ENCODE results near the gene GMPS. TPM values are rescaled to one million over a fixed set of nuclear protein-coding genes. Genes with fewer than 3 reads are reported as not detected.

GMPS gene
- total and polyA plus RNA-seq, 2 of the 13 experiments (the other 11 are each of a cell fraction or from before 2014, with no cell fraction given), result 29.6 to 85.5 TPM

DNA sequence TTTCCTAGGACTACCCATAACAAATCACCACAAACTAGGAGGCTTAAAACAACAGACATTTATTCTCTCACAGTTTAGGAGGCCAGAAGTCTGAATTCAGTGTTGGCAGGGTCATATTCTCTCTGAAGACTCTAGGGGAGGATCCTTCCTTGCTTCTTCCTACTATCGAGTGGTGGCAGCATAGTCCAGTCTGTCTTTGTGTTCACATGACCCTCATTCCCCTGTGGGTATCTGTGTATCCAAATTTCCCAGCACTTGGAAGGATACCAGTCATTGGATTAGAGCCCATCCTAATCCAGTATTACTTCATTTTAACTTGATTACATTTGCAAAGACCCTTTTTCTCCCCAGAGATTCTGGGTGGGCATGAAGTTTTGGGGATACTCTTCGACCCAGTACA lies 63.8 kb downstream of the GMPS start (continued):
- no peak for TF ChIP-seq NONO (IDR thresholded peaks at IDR 0.05)
- TF ChIP-seq NONO (CRISPR knock-in tag; conservative IDR thresholded peaks at IDR 0.05), result no peak
- TF ChIP-seq ZNF788 (CRISPR knock-in tag; IDR thresholded peaks at IDR 0.05; ENCODE audit: borderline replicate concordance), result no peak
- TF ChIP-seq ZNF207 (IDR thresholded peaks at IDR 0.05; ENCODE audit: borderline replicate concordance), result no peak
- TF ChIP-seq, protein P1, sequence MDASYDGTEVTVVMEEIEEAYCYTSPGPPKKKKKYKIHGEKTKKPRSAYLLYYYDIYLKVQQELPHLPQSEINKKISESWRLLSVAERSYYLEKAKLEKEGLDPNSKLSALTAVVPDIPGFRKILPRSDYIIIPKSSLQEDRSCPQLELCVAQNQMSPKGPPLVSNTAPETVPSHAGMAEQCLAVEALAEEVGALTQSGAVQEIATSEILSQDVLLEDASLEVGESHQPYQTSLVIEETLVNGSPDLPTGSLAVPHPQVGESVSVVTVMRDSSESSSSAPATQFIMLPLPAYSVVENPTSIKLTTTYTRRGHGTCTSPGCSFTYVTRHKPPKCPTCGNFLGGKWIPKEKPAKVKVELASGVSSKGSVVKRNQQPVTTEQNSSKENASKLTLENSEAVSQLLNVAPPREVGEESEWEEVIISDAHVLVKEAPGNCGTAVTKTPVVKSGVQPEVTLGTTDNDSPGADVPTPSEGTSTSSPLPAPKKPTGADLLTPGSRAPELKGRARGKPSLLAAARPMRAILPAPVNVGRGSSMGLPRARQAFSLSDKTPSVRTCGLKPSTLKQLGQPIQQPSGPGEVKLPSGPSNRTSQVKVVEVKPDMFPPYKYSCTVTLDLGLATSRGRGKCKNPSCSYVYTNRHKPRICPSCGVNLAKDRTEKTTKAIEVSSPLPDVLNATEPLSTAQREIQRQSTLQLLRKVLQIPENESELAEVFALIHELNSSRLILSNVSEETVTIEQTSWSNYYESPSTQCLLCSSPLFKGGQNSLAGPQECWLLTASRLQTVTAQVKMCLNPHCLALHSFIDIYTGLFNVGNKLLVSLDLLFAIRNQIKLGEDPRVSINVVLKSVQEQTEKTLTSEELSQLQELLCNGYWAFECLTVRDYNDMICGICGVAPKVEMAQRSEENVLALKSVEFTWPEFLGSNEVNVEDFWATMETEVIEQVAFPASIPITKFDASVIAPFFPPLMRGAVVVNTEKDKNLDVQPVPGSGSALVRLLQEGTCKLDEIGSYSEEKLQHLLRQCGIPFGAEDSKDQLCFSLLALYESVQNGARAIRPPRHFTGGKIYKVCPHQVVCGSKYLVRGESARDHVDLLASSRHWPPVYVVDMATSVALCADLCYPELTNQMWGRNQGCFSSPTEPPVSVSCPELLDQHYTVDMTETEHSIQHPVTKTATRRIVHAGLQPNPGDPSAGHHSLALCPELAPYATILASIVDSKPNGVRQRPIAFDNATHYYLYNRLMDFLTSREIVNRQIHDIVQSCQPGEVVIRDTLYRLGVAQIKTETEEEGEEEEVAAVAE (CRISPR knock-in tag; IDR thresholded peaks at IDR 0.05; ENCODE audit: borderline replicate concordance), result no peak
- TF ChIP-seq MAFG (CRISPR knock-in tag; IDR thresholded peaks at IDR 0.05), result no peak
- TF ChIP-seq ZNF121 (CRISPR knock-in tag; IDR thresholded peaks at IDR 0.05), result no peak
- TF ChIP-seq, protein P2, sequence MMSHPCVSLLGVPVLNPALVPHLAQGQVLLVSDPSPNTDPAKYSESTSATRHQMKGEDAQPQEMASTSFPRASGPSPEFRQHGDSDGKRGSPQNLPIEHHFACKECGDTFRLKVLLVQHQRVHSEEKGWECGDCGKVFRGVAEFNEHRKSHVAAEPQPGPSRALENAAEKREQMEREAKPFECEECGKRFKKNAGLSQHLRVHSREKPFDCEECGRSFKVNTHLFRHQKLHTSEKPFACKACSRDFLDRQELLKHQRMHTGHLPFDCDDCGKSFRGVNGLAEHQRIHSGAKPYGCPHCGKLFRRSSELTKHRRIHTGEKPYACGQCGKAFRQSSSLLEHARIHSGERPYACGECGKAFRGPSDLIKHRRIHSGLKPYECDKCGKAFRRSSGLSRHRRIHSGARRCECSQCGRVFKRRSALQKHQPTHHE (CRISPR knock-in tag; IDR thresholded peaks at IDR 0.05; ENCODE audit: borderline replicate concordance), result no peak
- no peak for TF ChIP-seq YEATS4 (CRISPR knock-in tag; IDR thresholded peaks at IDR 0.05; ENCODE audit: borderline replicate concordance)
- TF ChIP-seq, protein P3, sequence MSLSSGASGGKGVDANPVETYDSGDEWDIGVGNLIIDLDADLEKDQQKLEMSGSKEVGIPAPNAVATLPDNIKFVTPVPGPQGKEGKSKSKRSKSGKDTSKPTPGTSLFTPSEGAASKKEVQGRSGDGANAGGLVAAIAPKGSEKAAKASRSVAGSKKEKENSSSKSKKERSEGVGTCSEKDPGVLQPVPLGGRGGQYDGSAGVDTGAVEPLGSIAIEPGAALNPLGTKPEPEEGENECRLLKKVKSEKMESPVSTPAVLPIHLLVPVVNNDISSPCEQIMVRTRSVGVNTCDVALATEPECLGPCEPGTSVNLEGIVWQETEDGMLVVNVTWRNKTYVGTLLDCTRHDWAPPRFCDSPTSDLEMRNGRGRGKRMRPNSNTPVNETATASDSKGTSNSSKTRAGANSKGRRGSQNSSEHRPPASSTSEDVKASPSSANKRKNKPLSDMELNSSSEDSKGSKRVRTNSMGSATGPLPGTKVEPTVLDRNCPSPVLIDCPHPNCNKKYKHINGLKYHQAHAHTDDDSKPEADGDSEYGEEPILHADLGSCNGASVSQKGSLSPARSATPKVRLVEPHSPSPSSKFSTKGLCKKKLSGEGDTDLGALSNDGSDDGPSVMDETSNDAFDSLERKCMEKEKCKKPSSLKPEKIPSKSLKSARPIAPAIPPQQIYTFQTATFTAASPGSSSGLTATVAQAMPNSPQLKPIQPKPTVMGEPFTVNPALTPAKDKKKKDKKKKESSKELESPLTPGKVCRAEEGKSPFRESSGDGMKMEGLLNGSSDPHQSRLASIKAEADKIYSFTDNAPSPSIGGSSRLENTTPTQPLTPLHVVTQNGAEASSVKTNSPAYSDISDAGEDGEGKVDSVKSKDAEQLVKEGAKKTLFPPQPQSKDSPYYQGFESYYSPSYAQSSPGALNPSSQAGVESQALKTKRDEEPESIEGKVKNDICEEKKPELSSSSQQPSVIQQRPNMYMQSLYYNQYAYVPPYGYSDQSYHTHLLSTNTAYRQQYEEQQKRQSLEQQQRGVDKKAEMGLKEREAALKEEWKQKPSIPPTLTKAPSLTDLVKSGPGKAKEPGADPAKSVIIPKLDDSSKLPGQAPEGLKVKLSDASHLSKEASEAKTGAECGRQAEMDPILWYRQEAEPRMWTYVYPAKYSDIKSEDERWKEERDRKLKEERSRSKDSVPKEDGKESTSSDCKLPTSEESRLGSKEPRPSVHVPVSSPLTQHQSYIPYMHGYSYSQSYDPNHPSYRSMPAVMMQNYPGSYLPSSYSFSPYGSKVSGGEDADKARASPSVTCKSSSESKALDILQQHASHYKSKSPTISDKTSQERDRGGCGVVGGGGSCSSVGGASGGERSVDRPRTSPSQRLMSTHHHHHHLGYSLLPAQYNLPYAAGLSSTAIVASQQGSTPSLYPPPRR (CRISPR knock-in tag; IDR thresholded peaks at IDR 0.05; ENCODE audit: borderline replicate concordance), result no peak
- no peak for TF ChIP-seq CBFB (CRISPR knock-in tag; IDR thresholded peaks at IDR 0.05)
- TF ChIP-seq, protein P4, sequence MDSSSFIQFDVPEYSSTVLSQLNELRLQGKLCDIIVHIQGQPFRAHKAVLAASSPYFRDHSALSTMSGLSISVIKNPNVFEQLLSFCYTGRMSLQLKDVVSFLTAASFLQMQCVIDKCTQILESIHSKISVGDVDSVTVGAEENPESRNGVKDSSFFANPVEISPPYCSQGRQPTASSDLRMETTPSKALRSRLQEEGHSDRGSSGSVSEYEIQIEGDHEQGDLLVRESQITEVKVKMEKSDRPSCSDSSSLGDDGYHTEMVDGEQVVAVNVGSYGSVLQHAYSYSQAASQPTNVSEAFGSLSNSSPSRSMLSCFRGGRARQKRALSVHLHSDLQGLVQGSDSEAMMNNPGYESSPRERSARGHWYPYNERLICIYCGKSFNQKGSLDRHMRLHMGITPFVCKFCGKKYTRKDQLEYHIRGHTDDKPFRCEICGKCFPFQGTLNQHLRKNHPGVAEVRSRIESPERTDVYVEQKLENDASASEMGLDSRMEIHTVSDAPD (CRISPR knock-in tag; IDR thresholded peaks at IDR 0.05), result no peak
